Epidermal melanocyte (primary cell): ENCODE results near the gene HIVEP3.

Source experiments
- DNase-seq: peaks from one replicate; pipeline ENCODE4 v3.0.0; 2011; ENCODE audit warnings: low spot score; ENCODE audit not compliant: insufficient read length

The HIVEP3 gene

GRCh38 chr1:41474490-41475271 lies 444.0 kb downstream of the HIVEP3 start:
- no peak for DNase-seq

DNA sequence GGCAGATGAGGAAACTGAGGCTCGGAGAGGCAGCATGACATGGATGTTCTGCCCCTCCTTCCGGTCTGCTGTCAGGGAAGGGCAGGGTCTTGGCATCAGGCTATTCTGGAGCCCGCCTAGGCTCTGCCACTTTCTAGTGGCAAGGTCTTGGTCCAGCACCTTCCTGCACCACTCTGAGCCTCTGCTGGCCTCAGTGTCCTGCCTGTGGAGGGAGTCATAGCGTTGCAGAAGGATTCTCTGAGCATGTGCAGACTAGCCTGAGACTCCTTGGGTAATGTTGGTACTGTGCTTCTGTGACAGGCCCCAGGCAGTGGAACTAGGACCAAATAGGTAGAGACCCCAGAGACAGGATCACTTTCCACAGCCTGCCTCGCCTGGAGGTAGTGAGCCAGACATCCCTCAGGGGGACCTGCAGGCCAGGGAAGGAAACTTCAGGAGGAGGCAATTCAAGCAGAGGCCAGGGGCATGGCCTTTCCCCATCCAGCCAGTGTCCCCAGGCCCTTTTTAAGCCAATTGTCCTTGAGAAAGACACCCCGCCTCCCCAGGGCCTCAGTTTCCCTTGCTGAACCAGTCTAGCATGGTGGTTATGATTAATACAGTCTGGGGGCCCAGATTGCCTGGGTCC lies 444.9 kb downstream of the HIVEP3 start:
- no peak for DNase-seq

DNA sequence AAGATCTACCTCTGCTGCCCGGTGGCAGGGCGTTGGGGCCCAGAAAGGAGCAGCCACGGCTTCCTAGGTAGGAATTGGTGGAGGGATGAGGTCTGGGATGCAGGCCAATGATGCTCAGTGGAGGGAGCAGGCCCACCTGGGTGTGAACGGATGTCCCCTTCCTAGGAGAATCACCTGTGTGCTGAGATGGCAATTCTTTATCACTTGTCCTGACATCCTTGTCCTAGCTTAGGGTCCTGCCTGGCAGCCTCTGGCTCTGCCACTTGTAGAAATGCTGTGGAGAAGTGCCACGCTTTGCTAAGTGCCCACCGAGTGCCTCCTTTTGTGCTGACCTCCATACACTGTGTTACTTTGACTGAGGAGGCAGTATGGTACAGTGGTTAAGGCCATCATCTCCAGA lies 447.1 kb downstream of the HIVEP3 start:
- no peak for DNase-seq

- no peak for DNase-seq
Observed at GRCh38 chr1:41469706-41470105, 449.0 kb downstream of the HIVEP3 start.

GRCh38 chr1:41468122-41468762 lies 450.5 kb downstream of the HIVEP3 start:
- DNase-seq = no peak

DNA sequence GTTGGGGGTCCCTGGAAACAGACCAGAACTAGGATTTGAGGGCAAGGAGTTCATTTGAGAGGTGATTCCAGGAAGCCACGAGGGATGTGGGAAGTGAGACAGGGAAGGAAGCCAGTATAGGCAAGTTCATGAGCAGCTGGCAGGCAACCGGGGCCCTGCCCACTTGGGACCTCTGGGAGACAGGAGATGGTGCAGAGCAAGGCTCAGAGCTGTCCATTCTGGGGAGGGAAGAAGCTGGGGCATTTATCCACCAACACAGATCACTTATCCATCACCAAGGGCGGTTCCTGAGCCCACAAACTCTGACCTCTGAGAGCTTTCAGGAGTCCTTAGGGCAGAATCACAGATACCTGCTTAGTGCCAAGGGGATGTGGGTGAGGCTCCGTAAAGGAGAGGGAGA lies 451.0 kb downstream of the HIVEP3 start:
- DNase-seq = no peak

DNA sequence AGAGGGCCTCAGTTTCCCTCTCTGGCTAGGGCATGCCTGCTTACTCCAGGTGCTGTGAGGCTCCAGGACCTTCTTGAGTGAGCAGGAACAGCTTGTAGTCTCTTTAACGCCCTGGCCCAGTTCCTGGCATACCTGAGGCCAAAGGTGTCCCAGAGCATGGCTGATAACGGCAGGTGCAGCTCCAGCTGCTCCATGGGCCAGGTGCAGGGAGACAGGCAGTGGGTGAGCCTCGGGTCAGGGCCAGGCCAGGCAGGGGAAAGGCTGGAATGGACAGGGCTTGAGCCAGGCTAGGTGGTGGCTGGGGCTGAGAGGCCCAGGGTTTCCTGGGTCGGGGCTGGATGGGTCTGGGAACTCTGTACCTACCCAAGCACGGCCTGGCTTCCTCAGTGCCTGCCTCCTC lies 452.6 kb downstream of the HIVEP3 start:
- no peak for DNase-seq

DNA sequence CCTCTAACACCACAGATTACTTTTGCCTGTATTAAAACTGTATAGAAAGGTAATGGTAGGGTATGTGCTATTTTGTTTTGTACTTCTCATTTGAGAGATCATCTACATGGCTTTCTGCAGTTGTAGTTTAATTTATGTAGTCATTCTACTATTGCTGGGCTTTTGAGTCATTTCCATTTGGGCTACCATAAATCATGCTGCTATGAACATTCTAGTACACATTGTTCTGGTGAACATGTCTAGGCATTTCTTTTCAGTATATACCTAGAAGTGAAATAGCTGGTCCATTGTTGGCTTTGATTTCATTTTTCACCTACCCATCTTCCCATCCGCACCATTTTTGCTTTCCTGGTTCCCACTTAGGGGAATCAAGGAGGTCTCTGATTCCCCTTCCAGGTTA lies 453.0 kb downstream of the HIVEP3 start:
- no peak for DNase-seq

GRCh38 chr1:41464885-41465284 lies 453.8 kb downstream of the HIVEP3 start:
- no peak for DNase-seq

GRCh38 chr1:41463516-41463915 lies 455.2 kb downstream of the HIVEP3 start:
- DNase-seq = no peak

DNA sequence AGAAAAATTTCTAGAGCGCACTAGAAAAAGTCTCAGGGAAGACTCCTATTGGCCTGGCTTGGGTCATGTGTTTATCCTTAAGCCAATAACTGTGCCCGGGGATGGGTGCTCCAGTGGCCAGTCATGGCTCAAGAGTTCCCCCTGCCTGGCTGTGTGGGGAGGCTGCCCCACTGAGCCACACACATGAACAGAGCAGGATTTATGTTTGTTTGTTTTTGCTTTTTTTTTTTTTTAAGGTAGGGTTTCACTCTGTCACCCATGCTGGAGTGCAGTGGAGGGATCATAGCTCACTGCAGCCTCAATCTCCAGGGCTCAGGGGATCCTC lies 456.1 kb downstream of the HIVEP3 start:
- no peak for DNase-seq

DNA sequence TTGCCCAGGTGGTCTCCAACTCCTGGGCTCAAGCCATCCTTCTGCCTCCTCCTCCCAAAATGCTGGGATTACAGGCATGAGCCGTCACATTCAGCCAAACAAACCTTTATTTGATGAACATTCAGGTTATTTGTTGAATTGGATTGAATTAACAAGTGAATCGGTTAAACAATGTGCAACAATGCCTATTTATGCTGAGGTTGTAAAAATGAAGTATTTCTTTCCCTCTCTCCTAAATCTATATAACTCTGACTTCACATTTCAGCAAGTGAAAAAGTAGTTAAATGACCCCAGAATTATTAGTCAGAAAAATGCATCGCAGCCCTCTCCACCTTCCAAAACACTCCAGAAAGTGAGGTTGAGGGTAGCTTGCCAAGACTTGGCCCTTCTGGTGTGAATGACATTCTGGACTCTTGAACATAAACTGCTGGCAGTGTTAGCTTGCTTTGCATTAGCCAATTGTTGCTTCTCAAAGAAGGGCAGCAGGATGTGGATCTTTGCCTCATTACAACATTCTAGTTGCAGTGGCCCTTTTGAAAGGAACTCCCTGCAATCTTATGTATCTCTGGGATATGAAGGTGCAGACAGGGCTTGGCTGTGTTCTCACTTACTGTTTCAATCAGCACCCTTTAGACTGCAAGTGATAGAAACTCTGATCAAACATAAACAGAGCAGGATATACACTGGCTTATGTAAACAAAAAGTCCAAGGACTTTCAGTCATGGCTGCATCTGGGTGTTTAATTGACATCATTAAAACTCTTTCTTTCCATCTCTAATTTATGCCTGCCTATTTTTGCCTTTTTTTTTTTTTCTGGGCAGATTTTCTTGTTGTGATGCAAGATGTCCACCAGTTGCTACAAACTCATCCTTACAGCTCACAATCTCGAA lies 456.7 kb downstream of the HIVEP3 start:
- DNase-seq = no peak

GRCh38 chr1:41456847-41457540 lies 461.7 kb downstream of the HIVEP3 start:
- no peak for DNase-seq
